NCI-H2196 (cell line): Measurements from ENCODE around the gene BICDL2.
"Not testable (repeated sequence)": the region's sequence is repeated elsewhere in the genome, so short reads cannot be mapped to it uniquely, and the experiment has no call there.

Source experiments
- DNase-seq: peaks from one replicate; lab custom pipeline; 2025; ENCODE audit not compliant: unreplicated experiment; lab: John Stamatoyannopoulos, UW

BICDL2 gene

GRCh38 chr16:3036726-3037315 is at the start of gene BICDL2:
Gene BICDL2, minus strand, starts transcription at chr16:3036944. Its CDS starts 1,448 bp downstream, at chr16:3035496.
- DNase-seq, result no peak

DNA sequence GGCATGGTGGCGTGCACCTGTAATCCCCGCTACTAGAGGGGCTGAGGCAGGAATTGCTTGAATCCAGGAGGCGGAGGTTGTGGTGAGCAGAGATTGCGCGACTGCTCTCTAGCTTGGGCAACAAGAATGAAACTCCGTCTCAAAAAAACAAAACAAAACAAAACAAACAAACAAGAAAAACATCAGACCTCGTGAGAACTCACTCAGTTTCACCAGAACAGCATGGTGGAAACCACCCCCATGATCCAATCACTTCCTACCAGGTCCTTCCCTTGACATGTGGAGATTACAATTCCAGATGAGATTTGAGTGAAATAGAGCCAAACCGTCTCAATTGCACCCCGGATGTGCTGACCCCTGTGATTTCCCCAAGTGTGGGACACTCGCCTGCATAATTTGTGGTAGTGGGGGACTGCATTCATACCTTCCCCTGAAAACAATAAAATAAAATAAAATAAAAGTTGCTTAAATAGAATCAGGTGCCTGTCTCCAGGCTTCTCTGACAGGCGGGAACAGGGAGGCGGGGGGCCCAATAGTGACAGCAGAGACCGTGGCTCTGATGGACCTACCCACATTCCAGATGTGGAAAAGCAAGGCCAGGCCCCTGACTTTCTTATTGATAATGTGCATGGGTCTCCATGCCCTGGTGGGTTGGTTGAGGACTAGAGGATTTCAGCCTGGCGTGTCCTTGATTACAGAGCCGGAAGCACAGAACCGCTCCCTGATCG is 49.3 kb upstream of the BICDL2 start:
- DNase-seq, result no peak

- no peak for DNase-seq
These were observed 48.4 kb upstream of the BICDL2 start for GRCh38 chr16:3084969-3085670.

GRCh38 chr16:3084491-3084890 is 47.7 kb upstream of the BICDL2 start:
- no peak for DNase-seq

GRCh38 chr16:3083408-3083807 is 46.7 kb upstream of the BICDL2 start:
- DNase-seq, result not testable (repeated sequence)

DNA sequence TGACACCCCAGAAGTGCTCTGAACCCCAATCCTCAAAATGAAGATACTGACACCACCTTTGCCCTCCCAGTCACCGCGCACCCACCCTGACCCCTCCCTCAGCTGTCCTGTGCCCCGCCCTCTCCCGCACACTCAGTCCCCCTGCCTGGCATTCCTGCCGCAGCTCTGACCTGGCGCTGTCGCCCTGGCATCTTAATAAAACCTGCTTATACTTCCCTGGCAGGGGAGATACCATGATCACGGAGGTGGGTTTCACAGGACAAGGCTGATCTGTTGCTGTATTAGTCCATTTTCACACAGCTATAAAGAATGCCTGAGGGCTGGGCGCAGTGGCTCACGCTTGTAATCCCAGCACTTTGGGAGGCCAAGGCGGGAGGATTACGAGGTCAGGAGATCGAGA is 45.2 kb upstream of the BICDL2 start:
- not testable (repeated sequence) for DNase-seq

DNA sequence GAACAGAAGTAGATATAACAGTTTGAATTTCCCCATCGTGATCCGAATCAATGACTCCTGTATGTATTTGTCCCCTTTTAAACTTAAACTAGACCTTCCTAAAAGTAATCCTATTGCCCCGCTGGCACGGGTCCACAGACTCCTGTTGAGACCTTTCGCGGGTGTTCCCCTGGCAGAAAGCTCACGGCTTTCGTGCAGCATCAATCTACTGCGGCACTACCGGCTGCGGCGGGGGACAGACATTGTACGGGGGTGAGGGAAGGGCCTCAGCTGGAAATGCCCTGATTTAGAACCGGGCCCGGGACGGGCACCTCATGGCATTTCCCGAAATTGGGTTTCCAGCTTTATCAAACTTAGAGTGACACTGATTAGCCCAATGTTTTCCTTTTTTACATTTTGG is 43.3 kb upstream of the BICDL2 start:
- DNase-seq, result no peak

GRCh38 chr16:3076577-3076976 is 39.8 kb upstream of the BICDL2 start:
- DNase-seq, result no peak

GRCh38 chr16:3075946-3076345 is 39.2 kb upstream of the BICDL2 start:
- not testable (repeated sequence) for DNase-seq

DNA sequence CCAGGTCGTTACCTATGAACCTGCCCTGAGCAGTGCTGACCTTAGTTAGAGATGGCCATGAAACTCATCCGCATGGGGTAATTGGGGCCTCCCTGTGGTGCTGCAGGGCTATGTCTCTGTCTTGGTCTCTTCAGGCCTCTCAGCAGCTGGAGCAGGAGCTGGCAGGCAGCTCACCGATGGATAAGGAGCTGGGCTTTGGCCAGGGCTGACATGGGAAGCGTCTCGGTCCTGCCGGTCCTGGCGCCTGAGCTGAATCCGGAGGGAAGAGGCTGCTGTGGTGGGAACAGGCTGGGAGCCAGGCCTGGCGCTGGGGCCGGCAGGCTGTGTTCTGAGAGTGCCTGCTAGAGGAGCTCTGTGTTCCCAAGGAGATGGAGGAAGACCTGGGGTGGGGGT is 38.8 kb upstream of the BICDL2 start:
- no peak for DNase-seq

DNA sequence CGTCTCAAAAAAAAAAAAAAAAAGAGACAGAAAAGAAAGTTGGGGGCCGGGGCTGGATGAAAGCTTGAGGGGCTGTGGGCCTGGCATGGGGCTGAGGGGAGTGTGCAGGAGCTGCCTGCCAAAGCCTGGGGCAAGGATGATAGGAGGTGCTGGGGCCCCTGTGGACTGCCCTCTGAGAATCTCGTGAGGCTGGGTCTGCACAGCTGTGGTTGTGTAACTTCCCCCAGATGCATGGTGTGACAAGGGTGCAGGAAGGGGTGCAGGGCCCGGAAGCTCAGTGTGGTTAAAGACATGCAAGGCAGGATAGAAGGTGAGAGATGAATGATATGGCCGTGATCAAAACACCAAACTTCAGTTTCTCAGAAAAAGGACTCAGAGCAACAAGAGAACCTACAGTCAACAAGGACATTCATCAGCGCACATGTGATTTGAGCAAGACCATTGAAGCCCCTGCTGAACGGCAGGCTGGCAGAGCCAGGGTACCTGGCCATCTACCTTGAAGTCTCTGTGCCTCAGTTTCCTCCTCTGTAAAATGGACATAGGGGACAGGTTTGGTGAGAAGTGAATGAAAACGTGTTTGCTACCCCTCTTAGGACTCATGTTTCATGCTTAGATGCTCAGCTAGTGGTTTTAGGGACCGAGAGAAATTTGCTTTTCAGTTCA is 38.2 kb upstream of the BICDL2 start:
- no peak for DNase-seq

DNA sequence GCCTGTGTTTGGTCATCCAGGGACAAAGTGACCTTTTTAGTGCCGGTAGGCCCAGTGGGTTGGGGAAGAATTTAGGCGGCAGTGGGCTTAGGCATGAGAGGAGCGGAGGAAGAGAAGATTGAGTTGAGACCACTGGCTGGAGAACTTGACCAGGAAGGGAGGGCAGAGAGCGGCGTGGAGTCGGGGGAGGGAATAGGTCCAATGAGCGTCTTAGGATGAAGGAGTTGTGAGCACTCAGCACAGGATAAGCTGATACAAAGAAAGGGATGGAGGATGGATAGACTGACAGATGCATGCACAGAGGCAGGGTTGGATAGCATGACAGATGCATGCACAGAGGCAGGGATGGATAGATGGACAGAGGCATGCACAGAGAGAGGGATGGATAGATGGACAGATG is 36.7 kb upstream of the BICDL2 start:
- DNase-seq, result no peak

DNA sequence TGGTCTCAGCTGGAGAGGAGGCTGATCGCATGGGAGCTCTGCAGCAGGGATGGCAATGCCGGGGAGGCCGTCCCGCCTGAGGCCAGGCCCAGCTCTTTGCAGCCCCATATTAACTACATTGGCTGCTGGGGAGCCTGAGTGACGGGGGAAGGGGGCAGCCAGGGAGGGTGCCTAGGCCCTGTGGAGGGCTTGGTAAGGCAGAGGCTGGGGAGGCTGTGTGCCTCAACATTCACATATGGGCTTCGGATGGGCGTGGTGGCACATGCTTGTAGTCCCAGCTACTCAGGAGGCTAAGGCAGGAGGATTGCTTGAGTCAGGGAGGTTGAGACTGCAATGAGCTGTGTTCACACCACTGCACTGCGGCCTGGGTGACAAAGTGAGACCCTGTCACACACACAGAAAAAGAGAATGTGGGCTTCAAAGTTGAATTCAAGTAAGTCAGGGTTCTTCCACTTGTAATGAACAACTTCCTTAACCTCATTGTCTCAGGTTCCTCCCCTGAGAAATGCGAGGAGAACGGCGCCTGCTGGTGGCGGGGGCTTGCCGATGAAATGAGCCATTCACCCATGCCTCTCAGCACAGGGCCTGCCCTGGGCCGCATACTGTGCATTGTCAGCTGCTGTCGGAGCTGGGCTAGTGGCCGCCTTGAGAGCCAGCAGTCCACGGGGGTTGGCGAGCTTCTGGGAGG is 36.0 kb upstream of the BICDL2 start:
- DNase-seq, result not testable (repeated sequence)

GRCh38 chr16:3072148-3072547 is 35.4 kb upstream of the BICDL2 start:
- not testable (repeated sequence) for DNase-seq

GRCh38 chr16:3071655-3072054 is 34.9 kb upstream of the BICDL2 start:
- DNase-seq, result no peak

GRCh38 chr16:3070608-3071111 is 33.9 kb upstream of the BICDL2 start:
- no peak for DNase-seq

- not testable (repeated sequence) for DNase-seq
These were observed 32.4 kb upstream of the BICDL2 start for GRCh38 chr16:3069146-3069545.

GRCh38 chr16:3068487-3068886 is 31.7 kb upstream of the BICDL2 start:
- no peak for DNase-seq

GRCh38 chr16:3066440-3066748 is 29.6 kb upstream of the BICDL2 start:
- no peak for DNase-seq

- no peak for DNase-seq
These were observed 29.1 kb upstream of the BICDL2 start for GRCh38 chr16:3065742-3066439.
